HepG2 (cell line): ENCODE measurements around the gene CAPZB. TPM values are rescaled to one million over a fixed set of nuclear protein-coding genes. Genes with fewer than 3 reads are reported as not detected.
A peak's percentile ranks its signal among the peaks of the same experiment; 100 is the strongest.

ENCODE experiments used
- ATAC-seq: fragments of 200-7000 bp; cut with Tn5 transposase; 3 replicates; pipeline ENCODE4 v1.9.1; 2020; ENCODE audit warnings: mild to moderate bottlenecking, moderate library complexity
- BruUV-seq: library from RNA; stranded (reverse); fragments of 400-500 nt; replicated peaks from 2 replicates; lab custom pipeline; 2021; lab: Mats Ljungman, UMichigan
- CTCF ChIA-PET: fragments of 300-600 bp; formaldehyde crosslinking; extraction: SDS; loops from one replicate; lab custom pipeline; 2021; ENCODE audit warnings: low total read pairs, inconsistent platforms, low intra/inter-chr PET ratio; lab: Yijun Ruan, JAX
- POLR2A ChIA-PET: fragments of 350-600 bp; sonication (Branson Sonifier 250); formaldehyde crosslinking; loops from one replicate; lab custom pipeline; 2020; ENCODE audit warnings: antibody characterized with exemption, inconsistent platforms; lab: Yijun Ruan, JAX
- DNase-seq: peaks from one replicate; pipeline ENCODE4 v3.0.0-alpha.2; 2015; ENCODE audit warnings: low spot score
- FAIRE-seq: peaks from 3 replicates; lab custom pipeline; 2011; peaks lifted over from hg19 to GRCh38; lab: Jason Lieb, UNC
- H2AFZ ChIP-seq: one replicate; pipeline ENCODE4 v1.6.1; 2011; ENCODE audit warnings: low read length, inconsistent platforms
- H3K27ac ChIP-seq: fragments of 300-600 bp; 3 replicates; pipeline ENCODE4 v1.8.0; 2011; ENCODE audit warnings: mixed run types, mild to moderate bottlenecking, mixed read lengths, low read length, inconsistent platforms; ENCODE audit not compliant: insufficient read depth; ENCODE audit errors: extremely low read length
- H3K27me3 ChIP-seq, 2 experiments: fragments of 200-600 bp in 1 of 2; 2 replicates in 1 of 2; 3 replicates in 1 of 2; pipeline versions ENCODE4 v1.6.0 to v1.8.0; 2011; ENCODE audit warnings: low read length in 2 of 2, mild to moderate bottlenecking in 2 of 2, moderate library complexity in 2 of 2, inconsistent platforms in 1 of 2; ENCODE audit not compliant: insufficient read depth in 2 of 2, control insufficient read depth in 1 of 2
- H3K36me3 ChIP-seq, 2 experiments: fragments of 200-600 bp in 1 of 2; replicated peaks in 1 of 2; 2 replicates in 1 of 2; 3 replicates in 1 of 2; pipeline versions ENCODE4 v1.5.1 to v1.8.0; 2011; ENCODE audit warnings: low read length in 2 of 2, inconsistent platforms in 1 of 2; ENCODE audit not compliant: insufficient read depth in 2 of 2, control insufficient read depth in 1 of 2
- H3K4me1 ChIP-seq: 2 replicates; pipeline ENCODE4 v1.5.1; 2012; ENCODE audit warnings: low read length, inconsistent platforms; ENCODE audit not compliant: insufficient read depth
- H3K4me2 ChIP-seq: 2 replicates; pipeline ENCODE4 v1.6.0; 2011; ENCODE audit warnings: low read depth, low read length, inconsistent platforms
- H3K4me3 ChIP-seq, 3 experiments: fragments of 200-600 bp in 1 of 3; sonication (generic), shearing (Covaris generic) in 1 of 3; replicated peaks in 1 of 3; 2 replicates each; pipeline ENCODE4 v1.5.1; 2011 to 2016; ENCODE audit warnings: low read length in 3 of 3, inconsistent platforms in 2 of 3, low read depth in 2 of 3, mild to moderate bottlenecking in 2 of 3, control low read depth in 1 of 3, mixed read lengths in 1 of 3; ENCODE audit not compliant: insufficient read depth in 1 of 3
- H3K79me2 ChIP-seq: one replicate; pipeline ENCODE4 v1.6.1; 2011; ENCODE audit warnings: low read length, inconsistent platforms; ENCODE audit not compliant: insufficient read depth
- H3K9ac ChIP-seq: 2 replicates; pipeline ENCODE4 v1.6.0; 2011; ENCODE audit warnings: mild to moderate bottlenecking, low read depth, low read length, inconsistent platforms; ENCODE audit not compliant: insufficient read depth
- H3K9me3 ChIP-seq: 2 replicates; pipeline ENCODE4 v1.5.1; 2012; ENCODE audit warnings: mild to moderate bottlenecking, low read length
- H4K20me1 ChIP-seq: 2 replicates; pipeline ENCODE4 v1.6.0; 2011; ENCODE audit warnings: inconsistent platforms, mild to moderate bottlenecking, low read length, moderate library complexity; ENCODE audit not compliant: insufficient read depth
- AGO2 ChIP-seq: fragments of 200-400 bp; formaldehyde crosslinking; optimal IDR thresholded peaks from 2 replicates; pipeline ENCODE3; 2017; ENCODE audit warnings: mild to moderate bottlenecking, low read depth, low read length, moderate library complexity
- JDP2 ChIP-seq: sonication (generic); formaldehyde crosslinking; IDR thresholded peaks from 2 replicates; pipeline ENCODE4 v1.8.1; 2022; ENCODE audit warnings: missing genetic modification reagents, borderline replicate concordance
- ZNF660 ChIP-seq: sonication (generic); formaldehyde crosslinking; IDR thresholded peaks from 2 replicates; pipeline ENCODE4 v1.5.1; 2020; ENCODE audit warnings: mild to moderate bottlenecking, low read depth, missing genetic modification reagents, borderline replicate concordance
- ZNF792 ChIP-seq: IDR thresholded peaks from 2 replicates; pipeline ENCODE4 v1.6.1; 2016
- WGBS: methylation state at CpG from one replicate; pipeline ENCODE4 v1.1.6; 2017; ENCODE audit warnings: low lambda C conversion rate; 5-methylcytosine and 5-hydroxymethylcytosine counted together
- in situ Hi-C: cut with HindIII; loops from 2 replicates; pipeline ENCODE4 v1.10.0; 2017; ENCODE audit warnings: low pct_unique_long_range_greater_than_20kb; ENCODE audit not compliant: extremely low pct_ligation_motif_present
- intact Hi-C: fragments of 100-400 bp; cut with micrococcal nuclease; formaldehyde crosslinking; loops from one replicate; pipeline ENCODE4 v1.10.0; 2022; ENCODE audit not compliant: unreplicated experiment
- polyA plus RNA-seq, 8 experiments: library from polyadenylated mRNA; depleted of rRNA in 3 of 8; stranded (reverse) in 7 of 8; unstranded in 1 of 8; fragments of >200 nt; fragmentation: Illumina TruSeq in 4 of 8; extraction: Trizol in 4 of 8; gene quantifications; 2 replicates each; pipeline versions ENCODE4 v1.2.1 to v1.2.3, GENCODE V29; 2011 to 2016; ENCODE audit warnings: low read depth in 4 of 8, missing spikeins in 1 of 8, mixed read lengths in 1 of 8; ENCODE audit not compliant: insufficient read depth in 1 of 8
- total RNA-seq, 5 experiments: library from RNA; depleted of rRNA; stranded (reverse); fragments of >200 nt; fragmentation: Illumina TruSeq; extraction: Trizol; gene quantifications; 2 replicates each; pipeline ENCODE4 v1.2.3, GENCODE V29; 2016; ENCODE audit warnings: low read depth in 1 of 5
- TF ChIP-seq, protein P1 (sequence below): sonication (generic); formaldehyde crosslinking; IDR thresholded peaks from 2 replicates; pipeline ENCODE4 v1.9.0; 2021; ENCODE audit warnings: missing genetic modification reagents, borderline replicate concordance
- TF ChIP-seq, protein P2 (sequence below): sonication (generic); formaldehyde crosslinking; IDR thresholded peaks from 2 replicates; pipeline ENCODE4 v1.8.1; 2022; ENCODE audit warnings: low read depth, mild to moderate bottlenecking, missing genetic modification reagents
- TF ChIP-seq, protein P3 (sequence below): sonication (generic); formaldehyde crosslinking; conservative IDR thresholded peaks from 2 replicates; pipeline ENCODE4 v1.8.1; 2023; ENCODE audit warnings: missing genetic modification reagents

Gene CAPZB
- total and polyA plus RNA-seq, 2 of the 13 experiments (the other 11 are each of a cell fraction or from before 2014, with no cell fraction given) = 58.9 to 76.9 TPM

DNA sequence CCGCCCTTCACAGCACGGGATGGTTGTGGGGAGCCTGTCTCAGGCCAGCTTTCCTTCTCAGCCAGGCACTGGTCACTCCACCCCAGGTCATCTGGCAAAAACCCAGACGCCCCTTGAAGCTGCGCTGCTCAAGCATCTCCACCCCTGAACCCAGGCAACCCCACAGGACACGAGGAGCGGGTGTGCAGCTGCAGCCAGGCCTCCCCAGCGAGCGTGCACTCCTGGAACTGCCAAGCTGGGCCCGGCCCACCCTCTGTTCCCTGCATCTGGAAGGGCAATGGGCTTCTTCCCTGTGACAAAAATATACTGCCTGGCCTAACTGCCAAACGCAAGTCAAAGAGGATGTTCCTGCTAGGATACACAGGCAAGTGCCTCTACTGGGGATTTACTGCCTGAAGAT lies 133.5 kb downstream of the CAPZB start:
- TF ChIP-seq, protein P1, sequence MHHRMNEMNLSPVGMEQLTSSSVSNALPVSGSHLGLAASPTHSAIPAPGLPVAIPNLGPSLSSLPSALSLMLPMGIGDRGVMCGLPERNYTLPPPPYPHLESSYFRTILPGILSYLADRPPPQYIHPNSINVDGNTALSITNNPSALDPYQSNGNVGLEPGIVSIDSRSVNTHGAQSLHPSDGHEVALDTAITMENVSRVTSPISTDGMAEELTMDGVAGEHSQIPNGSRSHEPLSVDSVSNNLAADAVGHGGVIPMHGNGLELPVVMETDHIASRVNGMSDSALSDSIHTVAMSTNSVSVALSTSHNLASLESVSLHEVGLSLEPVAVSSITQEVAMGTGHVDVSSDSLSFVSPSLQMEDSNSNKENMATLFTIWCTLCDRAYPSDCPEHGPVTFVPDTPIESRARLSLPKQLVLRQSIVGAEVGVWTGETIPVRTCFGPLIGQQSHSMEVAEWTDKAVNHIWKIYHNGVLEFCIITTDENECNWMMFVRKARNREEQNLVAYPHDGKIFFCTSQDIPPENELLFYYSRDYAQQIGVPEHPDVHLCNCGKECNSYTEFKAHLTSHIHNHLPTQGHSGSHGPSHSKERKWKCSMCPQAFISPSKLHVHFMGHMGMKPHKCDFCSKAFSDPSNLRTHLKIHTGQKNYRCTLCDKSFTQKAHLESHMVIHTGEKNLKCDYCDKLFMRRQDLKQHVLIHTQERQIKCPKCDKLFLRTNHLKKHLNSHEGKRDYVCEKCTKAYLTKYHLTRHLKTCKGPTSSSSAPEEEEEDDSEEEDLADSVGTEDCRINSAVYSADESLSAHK (CRISPR knock-in tag) = no peak
- TF ChIP-seq AGO2 = peak; percentile 37
- WGBS = 90% methylated on average over 7 of the region's 10 CpGs
- no peaks in the 10 kb centered on the region for H3K9me3 ChIP-seq
- H4K20me1 ChIP-seq = no peaks in the 10 kb centered on the region
- no TSS peak for BruUV-seq
- intact Hi-C loops (no loop called here), in situ Hi-C loops (no loop called here)
- no peak overlapping the region for H3K4me2 ChIP-seq
- H3K79me2 ChIP-seq = no peaks in the 10 kb centered on the region
- H3K4me3 ChIP-seq = no peak overlapping the region
- H2AFZ ChIP-seq = no peak overlapping the region
- POLR2A ChIA-PET = no interaction called here
- no peak overlapping the region for H3K27ac ChIP-seq
- H3K27me3 ChIP-seq = no peaks in the 10 kb centered on the region
- ATAC-seq (no peak), FAIRE-seq (no peak), DNase-seq (no peak)
- H3K36me3 ChIP-seq = peaks cover 35 to 68% of the 10 kb centered on the region in 2 experiments
- no peak overlapping the region for H3K9ac ChIP-seq
- H3K4me1 ChIP-seq = no peaks in the 10 kb centered on the region
- CTCF ChIA-PET = no interaction called here

DNA sequence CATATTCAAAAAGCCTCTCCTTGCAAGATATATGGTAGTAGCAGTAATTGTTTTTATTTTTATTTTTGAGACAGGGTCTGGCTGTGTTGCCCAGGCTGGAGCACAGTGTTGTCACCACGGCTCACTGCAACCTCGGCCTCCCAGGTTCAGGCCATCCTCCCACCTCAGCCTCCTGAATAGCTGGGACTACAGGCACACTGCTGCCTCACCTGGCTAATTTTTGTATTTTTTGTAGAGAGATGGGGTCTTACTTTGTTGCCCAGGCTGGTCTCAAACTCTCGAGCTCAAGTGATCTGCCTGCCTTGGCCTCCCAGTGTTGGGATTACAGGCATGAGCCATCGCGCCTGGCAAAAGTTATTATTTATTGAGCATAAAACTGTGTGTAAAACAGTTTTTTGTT lies 134.8 kb downstream of the CAPZB start:
- no peaks in the 10 kb centered on the region for H3K4me1 ChIP-seq

More for the DNA sequence above, 134.8 kb downstream of the CAPZB start:
- H3K27ac ChIP-seq = no peak overlapping the region
- intact Hi-C loops (no loop called here), in situ Hi-C loops (no loop called here)
- H2AFZ ChIP-seq = no peak overlapping the region
- H3K36me3 ChIP-seq = peaks cover 28 to 57% of the 10 kb centered on the region in 2 experiments
- ChIA-PET POLR2A (no interaction called here), CTCF (no interaction called here)
- no peak for ATAC-seq
- no peaks in the 10 kb centered on the region for H3K79me2 ChIP-seq
- DNase-seq = no peak
- BruUV-seq = no TSS peak
- TF ChIP-seq, protein P2, sequence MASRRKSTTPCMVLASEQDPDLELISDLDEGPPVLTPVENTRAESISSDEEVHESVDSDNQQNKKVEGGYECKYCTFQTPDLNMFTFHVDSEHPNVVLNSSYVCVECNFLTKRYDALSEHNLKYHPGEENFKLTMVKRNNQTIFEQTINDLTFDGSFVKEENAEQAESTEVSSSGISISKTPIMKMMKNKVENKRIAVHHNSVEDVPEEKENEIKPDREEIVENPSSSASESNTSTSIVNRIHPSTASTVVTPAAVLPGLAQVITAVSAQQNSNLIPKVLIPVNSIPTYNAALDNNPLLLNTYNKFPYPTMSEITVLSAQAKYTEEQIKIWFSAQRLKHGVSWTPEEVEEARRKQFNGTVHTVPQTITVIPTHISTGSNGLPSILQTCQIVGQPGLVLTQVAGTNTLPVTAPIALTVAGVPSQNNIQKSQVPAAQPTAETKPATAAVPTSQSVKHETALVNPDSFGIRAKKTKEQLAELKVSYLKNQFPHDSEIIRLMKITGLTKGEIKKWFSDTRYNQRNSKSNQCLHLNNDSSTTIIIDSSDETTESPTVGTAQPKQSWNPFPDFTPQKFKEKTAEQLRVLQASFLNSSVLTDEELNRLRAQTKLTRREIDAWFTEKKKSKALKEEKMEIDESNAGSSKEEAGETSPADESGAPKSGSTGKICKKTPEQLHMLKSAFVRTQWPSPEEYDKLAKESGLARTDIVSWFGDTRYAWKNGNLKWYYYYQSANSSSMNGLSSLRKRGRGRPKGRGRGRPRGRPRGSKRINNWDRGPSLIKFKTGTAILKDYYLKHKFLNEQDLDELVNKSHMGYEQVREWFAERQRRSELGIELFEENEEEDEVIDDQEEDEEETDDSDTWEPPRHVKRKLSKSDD (CRISPR knock-in tag) = no peak
- TF ChIP-seq JDP2 (CRISPR knock-in tag) (no peak), ZNF660 (CRISPR knock-in tag) (no peak), ZNF792 (CRISPR knock-in tag) (no peak)
- TF ChIP-seq, protein P3, sequence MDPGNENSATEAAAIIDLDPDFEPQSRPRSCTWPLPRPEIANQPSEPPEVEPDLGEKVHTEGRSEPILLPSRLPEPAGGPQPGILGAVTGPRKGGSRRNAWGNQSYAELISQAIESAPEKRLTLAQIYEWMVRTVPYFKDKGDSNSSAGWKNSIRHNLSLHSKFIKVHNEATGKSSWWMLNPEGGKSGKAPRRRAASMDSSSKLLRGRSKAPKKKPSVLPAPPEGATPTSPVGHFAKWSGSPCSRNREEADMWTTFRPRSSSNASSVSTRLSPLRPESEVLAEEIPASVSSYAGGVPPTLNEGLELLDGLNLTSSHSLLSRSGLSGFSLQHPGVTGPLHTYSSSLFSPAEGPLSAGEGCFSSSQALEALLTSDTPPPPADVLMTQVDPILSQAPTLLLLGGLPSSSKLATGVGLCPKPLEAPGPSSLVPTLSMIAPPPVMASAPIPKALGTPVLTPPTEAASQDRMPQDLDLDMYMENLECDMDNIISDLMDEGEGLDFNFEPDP = no peak
- TF ChIP-seq, all 625 proteins: peak for 0
- 98% methylated on average over 5 of the region's 5 CpGs for WGBS
- Histone ChIP-seq H3K4me3 (no peak overlapping the region), H4K20me1 (no peaks in the 10 kb centered on the region), H3K4me2 (no peak overlapping the region), H3K27me3 (no peaks in the 10 kb centered on the region), H3K9ac (no peak overlapping the region), H3K9me3 (no peaks in the 10 kb centered on the region)
- no peak for FAIRE-seq
